HG03064 (cell line): ENCODE results near the gene SLBP.

Source experiments
- ATAC-seq: cut with Tn5 transposase; IDR thresholded peaks from one replicate; pipeline ENCODE4 v1.9.1; 2021; ENCODE audit warnings: low read depth; ENCODE audit not compliant: unreplicated experiment

The SLBP gene

GRCh38 chr4:1749826-1750225 lies 37.7 kb upstream of the SLBP start:
- ATAC-seq = no peak

- no peak for ATAC-seq
Observed at GRCh38 chr4:1749370-1749769, 37.3 kb upstream of the SLBP start.

GRCh38 chr4:1748465-1748995 lies 36.4 kb upstream of the SLBP start:
- no peak for ATAC-seq

DNA sequence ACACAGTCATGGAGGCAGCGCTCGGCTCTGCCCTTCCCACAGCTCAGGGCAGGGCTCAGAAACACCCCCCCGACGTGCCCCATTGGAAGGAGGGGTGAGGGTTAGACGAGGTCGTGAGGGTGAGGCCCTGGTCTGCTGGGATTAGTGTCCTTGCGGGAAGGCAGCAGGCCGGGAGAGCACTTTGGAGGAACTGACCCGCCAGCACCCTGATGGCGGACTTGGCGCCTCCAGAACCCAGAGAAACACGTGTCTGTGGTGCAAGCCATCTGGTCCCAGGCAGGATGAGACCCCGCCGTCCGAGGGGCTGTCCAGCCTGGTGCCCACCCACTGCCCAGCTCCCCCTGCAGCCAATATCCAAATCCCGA lies 35.5 kb upstream of the SLBP start:
- ATAC-seq = no peak

- ATAC-seq = no peak
Observed at GRCh38 chr4:1746919-1747602, 34.9 kb upstream of the SLBP start.

- ATAC-seq = no peak
Observed at GRCh38 chr4:1746265-1746691, 34.2 kb upstream of the SLBP start.

DNA sequence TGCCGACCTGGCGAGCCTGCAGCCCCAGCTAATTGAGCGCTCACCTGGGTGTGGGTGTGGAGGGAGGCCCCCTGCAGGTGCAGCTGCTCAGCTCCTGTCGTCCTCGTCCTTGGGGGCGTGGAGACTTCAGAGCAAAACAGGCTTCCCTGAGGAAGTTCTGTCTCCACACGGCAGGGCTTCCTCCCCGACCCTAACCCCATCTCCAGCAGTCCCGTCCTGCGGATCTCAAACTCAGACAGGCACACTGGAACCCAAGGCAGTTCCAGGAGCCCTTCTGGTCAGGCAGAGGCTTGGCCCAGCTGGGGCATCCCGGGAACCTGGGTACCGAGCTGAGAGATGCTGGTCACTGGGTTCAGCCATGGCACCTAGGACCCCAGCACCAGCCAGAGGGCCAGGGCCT lies 33.6 kb upstream of the SLBP start:
- no peak for ATAC-seq

- ATAC-seq = no peak
Observed at GRCh38 chr4:1745165-1745564, 33.0 kb upstream of the SLBP start.

DNA sequence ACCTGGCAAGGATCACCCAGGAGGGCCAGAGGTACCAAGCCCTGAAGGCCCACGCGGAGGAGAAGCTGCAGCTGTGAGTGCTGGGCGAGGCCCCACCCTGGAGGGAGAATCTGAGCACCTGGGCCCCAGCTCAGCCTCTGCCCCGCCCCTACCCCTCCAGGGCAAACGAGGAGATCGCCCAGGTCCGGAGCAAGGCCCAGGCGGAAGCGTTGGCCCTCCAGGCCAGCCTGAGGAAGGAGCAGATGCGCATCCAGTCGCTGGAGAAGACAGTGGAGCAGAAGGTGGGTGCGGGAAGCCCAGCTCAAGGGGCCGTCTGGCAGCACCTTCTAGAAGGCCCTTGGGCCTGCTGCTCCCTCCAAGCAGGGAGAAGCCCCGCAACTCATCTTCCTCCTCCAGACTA lies 32.4 kb upstream of the SLBP start:
- ATAC-seq = no peak

DNA sequence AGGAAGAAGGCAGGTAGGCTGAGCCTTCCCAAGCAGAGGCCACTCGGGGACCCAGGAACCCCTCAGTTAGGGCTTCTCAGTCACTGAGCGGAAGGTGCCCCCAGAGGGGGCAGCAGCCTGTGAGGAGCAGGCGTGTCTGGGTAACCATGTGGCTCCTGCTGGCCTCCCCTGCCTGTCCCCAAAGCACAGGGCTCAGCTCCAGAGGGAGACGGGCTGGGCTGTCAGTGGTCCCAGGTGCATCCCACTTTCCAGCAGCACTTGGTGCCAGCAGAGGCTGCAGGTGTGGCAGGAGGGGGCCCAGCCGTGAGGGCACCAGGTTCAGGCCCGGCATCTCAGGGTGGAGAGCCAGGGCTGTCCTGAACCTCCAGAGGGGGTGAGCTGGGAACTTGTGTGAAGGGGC lies 31.9 kb upstream of the SLBP start:
- no peak for ATAC-seq

DNA sequence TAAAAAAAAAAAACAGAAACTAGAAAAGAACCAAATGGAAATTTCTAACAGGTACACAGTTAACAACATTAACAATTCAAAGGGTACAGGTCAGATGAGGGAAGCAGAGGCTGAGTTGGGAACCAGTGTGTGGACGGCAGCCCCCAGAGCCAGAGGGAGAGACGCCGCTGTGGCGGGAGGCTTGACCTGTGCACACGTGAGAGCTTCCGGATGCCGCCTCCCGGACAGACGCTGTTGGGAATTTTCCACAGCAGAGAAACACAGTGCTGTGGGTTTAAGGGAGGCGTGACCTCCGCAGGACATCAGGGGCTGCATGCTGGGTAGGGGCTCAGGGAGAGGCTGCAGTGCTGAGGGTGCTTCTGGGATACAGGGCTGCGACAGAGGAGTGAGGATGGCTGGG lies 31.4 kb upstream of the SLBP start:
- ATAC-seq = no peak

- ATAC-seq = no peak
Observed at GRCh38 chr4:1741208-1741607, 29.1 kb upstream of the SLBP start.

DNA sequence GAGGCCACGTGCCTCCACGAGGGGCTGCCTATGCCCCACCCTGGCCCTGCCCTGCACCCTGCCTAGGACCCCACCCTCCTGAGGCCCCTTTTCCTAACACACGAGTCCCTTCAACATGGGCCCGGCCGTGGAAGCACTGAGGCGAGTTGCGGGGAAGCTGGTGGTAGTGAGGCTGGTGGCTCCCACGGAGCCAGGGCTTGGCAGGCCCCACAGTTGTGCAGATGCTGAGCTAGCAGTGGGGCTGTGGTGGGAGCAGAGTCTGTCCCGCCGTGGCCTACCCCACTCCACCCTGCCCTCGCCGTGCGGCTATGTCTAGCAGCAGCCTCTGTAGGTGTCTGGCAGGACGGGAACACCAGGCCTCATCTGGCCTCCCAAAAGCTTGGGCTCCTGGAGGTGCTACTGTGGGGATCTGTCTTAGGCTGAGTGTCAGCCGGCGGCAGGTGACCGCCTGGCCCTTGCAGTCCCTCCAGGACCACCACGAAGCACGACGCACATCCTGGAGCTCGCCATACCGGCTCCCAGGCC lies 28.0 kb upstream of the SLBP start:
- no peak for ATAC-seq

GRCh38 chr4:1739358-1739757 lies 27.2 kb upstream of the SLBP start:
- no peak for ATAC-seq

DNA sequence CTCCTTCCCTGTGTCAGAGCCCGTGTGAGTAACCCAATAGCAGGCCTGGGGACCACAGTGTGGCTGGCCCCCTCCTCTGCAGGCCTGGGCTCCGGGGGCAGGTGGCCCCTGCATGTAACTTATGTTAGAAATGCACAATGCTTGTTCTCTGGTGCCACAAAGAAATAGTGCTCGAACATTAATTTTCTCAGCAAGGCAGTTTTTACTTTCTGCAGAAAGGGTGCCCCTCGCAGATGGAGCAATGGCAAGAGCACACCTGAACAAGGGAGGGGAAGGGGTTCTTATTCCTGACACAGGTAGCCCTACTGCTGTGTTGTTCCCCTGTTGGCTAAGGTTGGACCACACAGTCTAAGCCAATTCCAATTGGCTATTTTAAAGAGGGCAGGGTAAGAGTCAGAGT lies 26.3 kb upstream of the SLBP start:
- ATAC-seq = no peak

DNA sequence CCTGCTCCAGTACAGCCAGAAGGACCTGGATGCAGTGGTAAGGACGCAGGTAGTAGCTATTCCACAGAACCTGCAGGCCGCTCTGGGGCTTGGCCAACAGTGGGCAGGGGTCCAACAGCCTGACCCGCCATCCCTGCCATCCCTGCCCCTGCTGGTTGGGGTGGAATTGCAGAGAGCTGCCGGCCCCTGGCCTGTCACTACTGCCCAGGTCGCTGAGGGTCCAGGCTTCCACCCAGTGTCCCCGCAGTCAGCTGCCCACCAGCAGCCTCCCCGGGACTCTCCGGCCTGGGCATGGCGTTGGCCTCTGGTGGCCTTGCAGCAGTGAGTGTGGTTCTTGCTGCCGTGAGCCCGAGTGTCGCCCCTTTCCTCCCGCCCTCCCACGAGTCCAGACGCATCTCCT lies 25.5 kb upstream of the SLBP start:
- no peak for ATAC-seq

DNA sequence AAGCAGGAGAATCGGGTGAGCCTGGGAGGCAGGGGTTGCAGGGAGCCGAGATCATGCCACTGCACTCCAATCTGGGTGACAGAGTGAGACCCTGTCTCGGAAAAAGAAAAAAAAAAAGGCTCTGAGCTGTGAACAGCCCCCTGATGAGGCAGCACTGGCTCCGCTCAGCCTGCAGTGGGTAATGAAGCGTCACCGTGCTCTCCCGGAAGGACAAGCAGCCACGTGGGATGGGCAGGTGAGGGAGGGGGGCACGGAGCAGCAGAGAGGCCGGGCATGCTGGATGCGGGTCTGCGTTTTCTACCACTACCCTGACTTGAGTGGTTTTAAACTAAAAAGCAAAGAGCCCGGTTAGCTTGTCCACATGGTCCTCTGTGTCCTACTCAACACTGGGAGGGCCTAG lies 24.7 kb upstream of the SLBP start:
- ATAC-seq = no peak

DNA sequence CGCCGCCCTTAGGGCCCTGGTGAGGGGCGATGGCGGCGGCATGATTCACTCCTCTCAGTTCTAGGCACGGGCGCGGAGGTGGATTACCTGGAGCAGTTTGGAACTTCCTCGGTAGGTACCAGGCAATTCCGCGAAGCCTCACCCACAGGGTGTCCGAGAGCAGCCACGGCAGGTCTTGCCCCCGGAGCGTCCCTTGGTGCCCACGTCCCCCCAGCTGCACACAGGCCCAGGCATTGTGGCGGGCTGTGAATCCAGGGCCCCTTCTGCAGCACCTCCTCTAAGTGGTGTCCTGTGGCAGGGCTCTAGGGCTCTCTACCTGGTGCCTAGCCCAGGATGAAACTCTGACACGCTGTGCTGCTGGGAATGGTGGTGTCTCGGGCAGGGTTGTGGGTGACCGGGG lies 23.1 kb upstream of the SLBP start:
- ATAC-seq = no peak

- ATAC-seq = no peak
Observed at GRCh38 chr4:1732911-1733310, 20.8 kb upstream of the SLBP start.

DNA sequence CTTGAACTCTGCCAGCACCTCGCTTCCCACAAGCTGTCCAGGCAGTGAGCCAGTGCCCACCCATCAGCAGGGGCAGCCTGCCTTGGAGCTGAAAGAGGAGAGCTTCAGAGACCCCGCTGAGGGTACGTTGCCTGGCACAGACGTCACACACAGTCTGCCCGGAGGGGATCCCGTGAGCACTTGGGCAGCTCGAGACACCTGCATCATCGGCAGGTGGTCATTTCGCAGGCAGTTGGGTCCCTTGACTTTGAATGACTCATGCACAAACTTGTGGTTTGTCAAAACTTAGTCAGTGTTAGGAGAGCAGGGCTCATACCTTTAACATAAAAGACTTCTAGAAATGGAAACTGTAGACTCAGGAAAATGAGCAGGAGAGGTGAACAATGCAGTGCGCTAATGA lies 19.1 kb upstream of the SLBP start:
- no peak for ATAC-seq

GRCh38 chr4:1730532-1731135 lies 18.5 kb upstream of the SLBP start:
- no peak for ATAC-seq
